GM23338 (cell line): Measurements from ENCODE around the gene MRPS34. TPM values are rescaled to one million over a fixed set of nuclear protein-coding genes. Genes with fewer than 3 reads are reported as not detected.

Experiments used
- ATAC-seq: fragments of 200-7000 bp; cut with Tn5 transposase; 3 replicates; pipeline ENCODE4 v1.9.1; 2020
- DNase-seq: peaks from one replicate; pipeline ENCODE4 v3.0.0-alpha.2; 2015; ENCODE audit warnings: low spot score
- H2AFZ ChIP-seq: fragments of 200-600 bp; sonication (generic); 2 replicates; pipeline ENCODE4 v1.8.0; 2016; ENCODE audit warnings: antibody characterized with exemption, mild to moderate bottlenecking, moderate library complexity
- H3F3A ChIP-seq: fragments of 200-600 bp; sonication (generic); replicated peaks from 2 replicates; pipeline ENCODE4 v1.8.0; 2017; ENCODE audit warnings: antibody characterized with exemption, mixed run types, low read depth
- H3K27ac ChIP-seq: fragments of 200-600 bp; sonication (generic); 2 replicates; pipeline ENCODE4 v1.6.1; 2016; ENCODE audit warnings: low read depth
- H3K27me3 ChIP-seq: fragments of 200-600 bp; sonication (generic); 2 replicates; pipeline ENCODE4 v1.8.0; 2016; ENCODE audit warnings: mild to moderate bottlenecking, mixed run types, moderate library complexity; ENCODE audit not compliant: insufficient read depth
- H3K36me3 ChIP-seq: fragments of 200-600 bp; sonication (generic); 2 replicates; pipeline ENCODE4 v1.8.0; 2016; ENCODE audit warnings: mild to moderate bottlenecking; ENCODE audit not compliant: insufficient read depth
- H3K4me1 ChIP-seq: fragments of 200-600 bp; sonication (generic); 2 replicates; pipeline ENCODE4 v1.8.0; 2016; ENCODE audit warnings: mild to moderate bottlenecking, moderate library complexity; ENCODE audit not compliant: insufficient read depth
- H3K4me2 ChIP-seq: fragments of 200-600 bp; sonication (generic); 2 replicates; pipeline ENCODE4 v1.7.1; 2017; ENCODE audit warnings: mixed run types
- H3K4me3 ChIP-seq: fragments of 200-600 bp; sonication (generic); 2 replicates; pipeline ENCODE4 v1.6.1; 2016; ENCODE audit warnings: mixed run types
- H3K79me2 ChIP-seq: fragments of 200-600 bp; sonication (generic); replicated peaks from 2 replicates; pipeline ENCODE4 v1.8.0; 2017; ENCODE audit warnings: mild to moderate bottlenecking; ENCODE audit not compliant: insufficient read depth
- H3K9me2 ChIP-seq: fragments of 200-600 bp; sonication (generic); 2 replicates; pipeline ENCODE4 v1.8.0; 2017; ENCODE audit not compliant: insufficient read depth
- H4K20me1 ChIP-seq: fragments of 200-600 bp; sonication (generic); replicated peaks from 2 replicates; pipeline ENCODE4 v1.8.0; 2017; ENCODE audit warnings: mild to moderate bottlenecking; ENCODE audit not compliant: insufficient read depth
- H3K27ac Mint-ChIP-seq: 2 replicates; pipeline ENCODE4 v1.8.0; 2020; ENCODE audit warnings: inconsistent platforms, mild to moderate bottlenecking, moderate library complexity, mixed read lengths
- H3K27me3 Mint-ChIP-seq: 3 replicates; pipeline ENCODE4 v1.8.0; 2022; ENCODE audit warnings: low read depth, mild to moderate bottlenecking, moderate library complexity, mixed read lengths, inconsistent platforms; ENCODE audit not compliant: insufficient read depth, poor library complexity
- H3K36me3 Mint-ChIP-seq: 3 replicates; pipeline ENCODE4 v1.8.0; 2021; ENCODE audit warnings: low read depth, mild to moderate bottlenecking, inconsistent platforms, moderate library complexity, mixed read lengths
- H3K4me1 Mint-ChIP-seq: 3 replicates; pipeline ENCODE4 v1.8.0; 2020; ENCODE audit warnings: mild to moderate bottlenecking, inconsistent platforms, mixed read lengths
- H3K4me3 Mint-ChIP-seq: 3 replicates; pipeline ENCODE4 v1.8.0; 2021; ENCODE audit warnings: moderate library complexity, mild to moderate bottlenecking, inconsistent platforms, mixed read lengths
- H3K9me3 Mint-ChIP-seq: 3 replicates; pipeline ENCODE4 v1.8.0; 2020; ENCODE audit warnings: moderate library complexity, mild to moderate bottlenecking, inconsistent platforms, mixed read lengths
- CREB1 ChIP-seq: fragments of 250-450 bp; sonication (Bioruptor Pico); IDR thresholded peaks from 2 replicates; pipeline ENCODE4 v1.5.0; 2020; ENCODE audit warnings: low read depth, mild to moderate bottlenecking, moderate library complexity
- EZH2 ChIP-seq: fragments of 200-600 bp; sonication (generic); IDR thresholded peaks from one replicate; pipeline ENCODE4 v1.8.0; 2017; ENCODE audit warnings: antibody characterized with exemption, mild to moderate bottlenecking, low read depth; ENCODE audit not compliant: unreplicated experiment
- STAT1 ChIP-seq: IDR thresholded peaks from one replicate; pipeline ENCODE4 v1.6.1; 2016; ENCODE audit warnings: antibody characterized with exemption; ENCODE audit not compliant: unreplicated experiment
- ZNF114 ChIP-seq: fragments of 250-450 bp; sonication (Bioruptor Pico); IDR thresholded peaks from 2 replicates; pipeline ENCODE4 v1.5.0; 2020; ENCODE audit warnings: mild to moderate bottlenecking, moderate library complexity
- polyA plus RNA-seq: library from polyadenylated mRNA; unstranded; fragments of >200 nt; fragmentation: Nextera tagmentation; extraction: Ambion mirVana; gene quantifications from 2 replicates; pipeline ENCODE4 v1.2.1, GENCODE V29; 2016
- total RNA-seq: library from RNA; depleted of rRNA; stranded (reverse); fragments of >200 nt; shearing (Covaris generic); gene quantifications from 2 replicates; pipeline ENCODE4 v1.2.3, GENCODE V29; 2014
- TF ChIP-seq, protein P1 (sequence below), 2 experiments: fragments of 200-600 bp in 1 of 2; sonication (generic) in 1 of 2; conservative IDR thresholded peaks; 2 replicates each; pipeline versions ENCODE4 v1.5.1 to v1.6.1; 2016 to 2017; ENCODE audit warnings: antibody characterized with exemption in 2 of 2, low read depth in 2 of 2, mild to moderate bottlenecking in 2 of 2, moderate library complexity in 1 of 2
- TF ChIP-seq, protein P2 (sequence below): fragments of 250-450 bp; sonication (Bioruptor Pico); IDR thresholded peaks from 2 replicates; pipeline ENCODE4 v1.5.0; 2020; ENCODE audit warnings: mild to moderate bottlenecking, moderate library complexity
- TF ChIP-seq, protein P3 (sequence below): IDR thresholded peaks from one replicate; pipeline ENCODE4 v1.6.1; 2018; ENCODE audit warnings: antibody characterized with exemption; ENCODE audit not compliant: unreplicated experiment

Gene MRPS34
- total and polyA plus RNA-seq, 2 experiments from 2014 or later = 248 to 391 TPM

DNA sequence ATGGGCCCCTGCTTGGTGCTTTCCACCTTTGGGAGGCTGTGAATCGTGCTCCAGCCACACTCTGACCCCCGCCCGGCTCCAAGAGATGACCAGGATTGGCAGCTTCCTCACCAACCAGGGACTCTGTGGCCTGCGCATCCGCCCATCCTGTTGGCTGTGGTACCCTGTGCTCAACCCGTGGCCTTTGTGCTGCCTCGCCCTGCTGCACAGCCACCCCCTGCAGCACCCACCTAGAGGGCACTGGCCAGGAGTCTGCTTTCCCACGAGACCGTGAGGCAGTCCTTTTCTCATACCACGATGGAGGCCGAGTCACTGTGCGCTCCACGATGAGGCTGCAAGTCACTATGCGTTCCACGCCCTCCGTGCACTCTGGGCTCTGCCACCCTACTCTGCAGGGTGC lies 21.0 kb downstream of the MRPS34 start:
- no peak for TF ChIP-seq CREB1 (CRISPR knock-in tag)
- no peak for TF ChIP-seq STAT1
- Mint-ChIP-seq H3K4me3 (no peak overlapping the region), H3K27ac (no peak overlapping the region), H3K36me3 (peaks cover 18% of the 10 kb centered on the region), H3K27me3 (peaks cover 13% of the 10 kb centered on the region), H3K4me1 (no peaks in the 10 kb centered on the region), H3K9me3 (no peaks in the 10 kb centered on the region)
- H3F3A ChIP-seq = no peaks in the 10 kb centered on the region
- DNase-seq (no peak), ATAC-seq (no peak)
- H3K36me3 ChIP-seq = no peaks in the 10 kb centered on the region; the same call in 1 of the 2 replicates
- H3K4me3 ChIP-seq = no peak overlapping the region
- H4K20me1 ChIP-seq = no peaks in the 10 kb centered on the region
- H3K4me2 ChIP-seq = no peak overlapping the region
- H2AFZ ChIP-seq = no peak overlapping the region
- H3K4me1 ChIP-seq = no peaks in the 10 kb centered on the region
- no peaks in the 10 kb centered on the region for H3K79me2 ChIP-seq
- no peaks in the 10 kb centered on the region for H3K9me2 ChIP-seq
- H3K27ac ChIP-seq = no peak overlapping the region
- no peaks in the 10 kb centered on the region for H3K27me3 ChIP-seq

DNA sequence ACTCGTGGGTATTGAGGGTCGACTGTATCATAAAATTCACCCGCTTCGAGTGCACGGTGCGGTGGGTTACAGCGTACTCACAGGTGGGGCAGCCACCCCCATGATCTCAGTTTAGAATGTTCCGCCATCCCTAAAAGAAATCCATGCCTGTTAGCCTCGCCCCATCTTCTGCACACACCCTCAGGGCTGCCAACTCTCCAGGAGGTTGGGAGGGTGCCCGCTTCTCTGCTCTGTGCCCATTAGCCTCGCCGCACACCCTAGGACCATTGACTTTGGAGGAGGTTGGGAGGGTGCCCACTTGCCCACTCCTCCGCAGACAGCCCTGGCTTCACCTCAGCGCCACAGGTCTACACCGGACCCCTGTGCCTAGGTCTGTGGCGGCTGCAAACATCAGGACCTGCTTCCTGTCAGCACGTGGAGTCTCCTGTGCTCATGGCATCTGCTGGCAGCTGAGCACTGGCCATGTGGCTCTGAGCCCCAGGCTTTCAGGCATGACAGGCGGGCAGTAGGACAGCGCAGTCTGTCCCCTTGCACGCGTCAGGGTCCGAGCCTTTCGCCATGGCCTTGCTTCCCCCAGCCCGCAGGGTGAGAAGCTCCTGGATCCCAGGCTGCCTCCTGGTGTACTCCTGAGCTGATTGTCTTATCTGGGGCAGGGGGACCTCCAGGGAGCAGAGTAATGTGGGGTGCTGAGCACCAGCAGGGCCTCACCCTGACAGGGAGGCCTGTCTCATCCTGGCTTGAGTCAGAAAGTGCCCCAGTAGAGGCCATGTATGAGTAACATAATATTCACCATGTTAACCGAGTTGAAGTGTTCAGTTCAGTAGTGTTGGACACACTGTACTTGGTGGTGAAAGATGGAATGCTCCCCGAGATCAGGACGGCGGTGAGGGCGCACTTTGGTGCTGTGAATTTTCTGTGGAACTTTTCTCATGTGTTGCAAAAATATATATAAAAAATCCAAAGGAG lies 23.5 kb downstream of the MRPS34 start:
- DNase-seq = no peak
- ATAC-seq = no peak
- TF ChIP-seq ZNF114 (CRISPR knock-in tag) (no peak), STAT1 (no peak), EZH2 (no peak)
- TF ChIP-seq, protein P1, sequence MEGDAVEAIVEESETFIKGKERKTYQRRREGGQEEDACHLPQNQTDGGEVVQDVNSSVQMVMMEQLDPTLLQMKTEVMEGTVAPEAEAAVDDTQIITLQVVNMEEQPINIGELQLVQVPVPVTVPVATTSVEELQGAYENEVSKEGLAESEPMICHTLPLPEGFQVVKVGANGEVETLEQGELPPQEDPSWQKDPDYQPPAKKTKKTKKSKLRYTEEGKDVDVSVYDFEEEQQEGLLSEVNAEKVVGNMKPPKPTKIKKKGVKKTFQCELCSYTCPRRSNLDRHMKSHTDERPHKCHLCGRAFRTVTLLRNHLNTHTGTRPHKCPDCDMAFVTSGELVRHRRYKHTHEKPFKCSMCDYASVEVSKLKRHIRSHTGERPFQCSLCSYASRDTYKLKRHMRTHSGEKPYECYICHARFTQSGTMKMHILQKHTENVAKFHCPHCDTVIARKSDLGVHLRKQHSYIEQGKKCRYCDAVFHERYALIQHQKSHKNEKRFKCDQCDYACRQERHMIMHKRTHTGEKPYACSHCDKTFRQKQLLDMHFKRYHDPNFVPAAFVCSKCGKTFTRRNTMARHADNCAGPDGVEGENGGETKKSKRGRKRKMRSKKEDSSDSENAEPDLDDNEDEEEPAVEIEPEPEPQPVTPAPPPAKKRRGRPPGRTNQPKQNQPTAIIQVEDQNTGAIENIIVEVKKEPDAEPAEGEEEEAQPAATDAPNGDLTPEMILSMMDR (conservative IDR thresholded peaks at IDR 0.05; ENCODE audit: low read depth in 2 of 2) = no peak
- TF ChIP-seq, protein P2, sequence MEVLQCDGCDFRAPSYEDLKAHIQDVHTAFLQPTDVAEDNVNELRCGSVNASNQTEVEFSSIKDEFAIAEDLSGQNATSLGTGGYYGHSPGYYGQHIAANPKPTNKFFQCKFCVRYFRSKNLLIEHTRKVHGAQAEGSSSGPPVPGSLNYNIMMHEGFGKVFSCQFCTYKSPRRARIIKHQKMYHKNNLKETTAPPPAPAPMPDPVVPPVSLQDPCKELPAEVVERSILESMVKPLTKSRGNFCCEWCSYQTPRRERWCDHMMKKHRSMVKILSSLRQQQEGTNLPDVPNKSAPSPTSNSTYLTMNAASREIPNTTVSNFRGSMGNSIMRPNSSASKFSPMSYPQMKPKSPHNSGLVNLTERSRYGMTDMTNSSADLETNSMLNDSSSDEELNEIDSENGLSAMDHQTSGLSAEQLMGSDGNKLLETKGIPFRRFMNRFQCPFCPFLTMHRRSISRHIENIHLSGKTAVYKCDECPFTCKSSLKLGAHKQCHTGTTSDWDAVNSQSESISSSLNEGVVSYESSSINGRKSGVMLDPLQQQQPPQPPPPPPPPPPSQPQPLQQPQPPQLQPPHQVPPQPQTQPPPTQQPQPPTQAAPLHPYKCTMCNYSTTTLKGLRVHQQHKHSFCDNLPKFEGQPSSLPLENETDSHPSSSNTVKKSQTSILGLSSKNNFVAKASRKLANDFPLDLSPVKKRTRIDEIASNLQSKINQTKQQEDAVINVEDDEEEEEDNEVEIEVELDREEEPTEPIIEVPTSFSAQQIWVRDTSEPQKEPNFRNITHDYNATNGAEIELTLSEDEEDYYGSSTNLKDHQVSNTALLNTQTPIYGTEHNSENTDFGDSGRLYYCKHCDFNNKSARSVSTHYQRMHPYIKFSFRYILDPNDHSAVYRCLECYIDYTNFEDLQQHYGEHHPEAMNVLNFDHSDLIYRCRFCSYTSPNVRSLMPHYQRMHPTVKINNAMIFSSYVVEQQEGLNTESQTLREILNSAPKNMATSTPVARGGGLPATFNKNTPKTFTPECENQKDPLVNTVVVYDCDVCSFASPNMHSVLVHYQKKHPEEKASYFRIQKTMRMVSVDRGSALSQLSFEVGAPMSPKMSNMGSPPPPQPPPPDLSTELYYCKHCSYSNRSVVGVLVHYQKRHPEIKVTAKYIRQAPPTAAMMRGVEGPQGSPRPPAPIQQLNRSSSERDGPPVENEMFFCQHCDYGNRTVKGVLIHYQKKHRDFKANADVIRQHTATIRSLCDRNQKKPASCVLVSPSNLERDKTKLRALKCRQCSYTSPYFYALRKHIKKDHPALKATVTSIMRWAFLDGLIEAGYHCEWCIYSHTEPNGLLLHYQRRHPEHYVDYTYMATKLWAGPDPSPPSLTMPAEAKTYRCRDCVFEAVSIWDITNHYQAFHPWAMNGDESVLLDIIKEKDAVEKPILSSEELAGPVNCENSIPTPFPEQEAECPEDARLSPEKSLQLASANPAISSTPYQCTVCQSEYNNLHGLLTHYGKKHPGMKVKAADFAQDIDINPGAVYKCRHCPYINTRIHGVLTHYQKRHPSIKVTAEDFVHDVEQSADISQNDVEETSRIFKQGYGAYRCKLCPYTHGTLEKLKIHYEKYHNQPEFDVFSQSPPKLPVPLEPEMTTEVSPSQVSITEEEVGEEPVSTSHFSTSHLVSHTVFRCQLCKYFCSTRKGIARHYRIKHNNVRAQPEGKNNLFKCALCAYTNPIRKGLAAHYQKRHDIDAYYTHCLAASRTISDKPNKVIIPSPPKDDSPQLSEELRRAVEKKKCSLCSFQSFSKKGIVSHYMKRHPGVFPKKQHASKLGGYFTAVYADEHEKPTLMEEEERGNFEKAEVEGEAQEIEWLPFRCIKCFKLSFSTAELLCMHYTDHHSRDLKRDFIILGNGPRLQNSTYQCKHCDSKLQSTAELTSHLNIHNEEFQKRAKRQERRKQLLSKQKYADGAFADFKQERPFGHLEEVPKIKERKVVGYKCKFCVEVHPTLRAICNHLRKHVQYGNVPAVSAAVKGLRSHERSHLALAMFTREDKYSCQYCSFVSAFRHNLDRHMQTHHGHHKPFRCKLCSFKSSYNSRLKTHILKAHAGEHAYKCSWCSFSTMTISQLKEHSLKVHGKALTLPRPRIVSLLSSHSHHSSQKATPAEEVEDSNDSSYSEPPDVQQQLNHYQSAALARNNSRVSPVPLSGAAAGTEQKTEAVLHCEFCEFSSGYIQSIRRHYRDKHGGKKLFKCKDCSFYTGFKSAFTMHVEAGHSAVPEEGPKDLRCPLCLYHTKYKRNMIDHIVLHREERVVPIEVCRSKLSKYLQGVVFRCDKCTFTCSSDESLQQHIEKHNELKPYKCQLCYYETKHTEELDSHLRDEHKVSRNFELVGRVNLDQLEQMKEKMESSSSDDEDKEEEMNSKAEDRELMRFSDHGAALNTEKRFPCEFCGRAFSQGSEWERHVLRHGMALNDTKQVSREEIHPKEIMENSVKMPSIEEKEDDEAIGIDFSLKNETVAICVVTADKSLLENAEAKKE (CRISPR knock-in tag) = no peak
- TF ChIP-seq, protein P3, sequence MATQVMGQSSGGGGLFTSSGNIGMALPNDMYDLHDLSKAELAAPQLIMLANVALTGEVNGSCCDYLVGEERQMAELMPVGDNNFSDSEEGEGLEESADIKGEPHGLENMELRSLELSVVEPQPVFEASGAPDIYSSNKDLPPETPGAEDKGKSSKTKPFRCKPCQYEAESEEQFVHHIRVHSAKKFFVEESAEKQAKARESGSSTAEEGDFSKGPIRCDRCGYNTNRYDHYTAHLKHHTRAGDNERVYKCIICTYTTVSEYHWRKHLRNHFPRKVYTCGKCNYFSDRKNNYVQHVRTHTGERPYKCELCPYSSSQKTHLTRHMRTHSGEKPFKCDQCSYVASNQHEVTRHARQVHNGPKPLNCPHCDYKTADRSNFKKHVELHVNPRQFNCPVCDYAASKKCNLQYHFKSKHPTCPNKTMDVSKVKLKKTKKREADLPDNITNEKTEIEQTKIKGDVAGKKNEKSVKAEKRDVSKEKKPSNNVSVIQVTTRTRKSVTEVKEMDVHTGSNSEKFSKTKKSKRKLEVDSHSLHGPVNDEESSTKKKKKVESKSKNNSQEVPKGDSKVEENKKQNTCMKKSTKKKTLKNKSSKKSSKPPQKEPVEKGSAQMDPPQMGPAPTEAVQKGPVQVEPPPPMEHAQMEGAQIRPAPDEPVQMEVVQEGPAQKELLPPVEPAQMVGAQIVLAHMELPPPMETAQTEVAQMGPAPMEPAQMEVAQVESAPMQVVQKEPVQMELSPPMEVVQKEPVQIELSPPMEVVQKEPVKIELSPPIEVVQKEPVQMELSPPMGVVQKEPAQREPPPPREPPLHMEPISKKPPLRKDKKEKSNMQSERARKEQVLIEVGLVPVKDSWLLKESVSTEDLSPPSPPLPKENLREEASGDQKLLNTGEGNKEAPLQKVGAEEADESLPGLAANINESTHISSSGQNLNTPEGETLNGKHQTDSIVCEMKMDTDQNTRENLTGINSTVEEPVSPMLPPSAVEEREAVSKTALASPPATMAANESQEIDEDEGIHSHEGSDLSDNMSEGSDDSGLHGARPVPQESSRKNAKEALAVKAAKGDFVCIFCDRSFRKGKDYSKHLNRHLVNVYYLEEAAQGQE = no peak

More for the DNA sequence above, 23.5 kb downstream of the MRPS34 start:
- no peaks in the 10 kb centered on the region for H3K9me2 ChIP-seq
- H3K9me3 Mint-ChIP-seq = no peaks in the 10 kb centered on the region
- H3F3A ChIP-seq = no peaks in the 10 kb centered on the region
- H3K79me2 ChIP-seq = no peaks in the 10 kb centered on the region
- no peak overlapping the region for H3K4me3 Mint-ChIP-seq
- H3K36me3 Mint-ChIP-seq = peaks cover 26% of the 10 kb centered on the region
- H2AFZ ChIP-seq = no peak overlapping the region
- H4K20me1 ChIP-seq = no peaks in the 10 kb centered on the region
- no peak overlapping the region for H3K4me3 ChIP-seq
- no peaks in the 10 kb centered on the region for H3K27me3 ChIP-seq
- H3K27ac ChIP-seq = no peak overlapping the region
- peaks cover 11% of the 10 kb centered on the region for H3K27me3 Mint-ChIP-seq
- no peak overlapping the region for H3K27ac Mint-ChIP-seq
- H3K4me2 ChIP-seq = no peak overlapping the region
- H3K4me1 ChIP-seq = no peaks in the 10 kb centered on the region
- no peaks in the 10 kb centered on the region for H3K4me1 Mint-ChIP-seq
- no peaks in the 10 kb centered on the region; the same call in 1 of the 2 replicates for H3K36me3 ChIP-seq
